ENCODE data around the gene PEPD. TPM values are rescaled to one million over a fixed set of nuclear protein-coding genes. Genes with fewer than 3 reads are reported as not detected.
"Not testable (repeated sequence)": the region's sequence is repeated elsewhere in the genome, so short reads cannot be mapped to it uniquely, and the experiment has no call there.

PEPD gene
- total RNA-seq, 2 experiments from 2014 or later, result 29.3 to 30.6 TPM

DNA sequence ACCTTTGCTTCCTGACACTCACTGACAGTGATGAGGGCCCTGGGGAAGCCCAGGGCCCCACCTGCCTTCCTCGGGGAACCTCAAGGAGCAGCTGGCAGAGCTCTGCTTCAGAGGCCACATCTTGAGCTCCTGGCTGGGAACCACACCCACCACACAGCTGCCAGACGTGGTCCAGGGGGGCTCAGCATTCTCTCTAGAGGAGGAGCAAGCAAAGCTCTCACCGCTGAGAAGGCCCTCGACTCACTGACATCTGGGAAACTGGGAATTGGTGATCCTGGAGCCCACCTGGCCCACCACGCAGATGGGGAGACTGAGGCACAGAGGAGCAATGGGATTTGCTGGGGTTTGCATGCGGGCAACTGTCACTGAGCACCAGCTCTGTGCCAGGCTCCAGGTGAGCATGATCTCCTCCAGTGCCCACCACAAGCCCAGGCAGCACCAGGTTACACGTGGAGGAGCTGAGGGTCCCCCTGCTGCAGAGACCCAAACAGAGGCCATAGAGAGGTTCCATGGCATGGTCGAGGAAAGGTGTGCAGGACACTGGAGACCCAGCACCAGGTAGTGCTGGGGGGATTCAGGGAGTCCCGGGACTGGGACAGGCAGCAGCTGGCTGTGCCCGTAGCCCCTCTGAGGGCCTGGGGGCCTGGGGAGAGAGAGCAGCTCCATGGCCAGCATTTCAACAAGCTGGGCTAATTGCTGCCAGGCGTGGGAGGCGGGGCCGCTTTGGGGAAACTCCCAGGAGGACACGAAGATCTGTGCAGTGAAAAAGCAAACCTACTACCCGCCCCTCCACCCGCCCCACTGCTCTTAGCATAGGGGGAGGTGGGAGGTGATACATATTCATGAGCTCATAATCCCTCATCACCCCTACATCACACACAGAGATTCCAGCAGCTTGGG, 33.4 kb downstream of the PEPD start:
- ChIA-PET POLR2A (no interaction called here), CTCF (no interaction called here)
- intact Hi-C loops (cut with micrococcal nuclease), result no loop called here
- peaks cover 15% of the 10 kb centered on the region for H3K9me3 Mint-ChIP-seq
- no peak for DNase-seq
- no peaks in the 10 kb centered on the region for H3K4me1 Mint-ChIP-seq (ENCODE audit: low read depth)
- no peaks in the 10 kb centered on the region for H3K27me3 Mint-ChIP-seq
- peaks cover 21% of the 10 kb centered on the region for H3K36me3 Mint-ChIP-seq
- no peak overlapping the region for H3K27ac Mint-ChIP-seq
- no peak overlapping the region for H3K4me3 Mint-ChIP-seq

DNA sequence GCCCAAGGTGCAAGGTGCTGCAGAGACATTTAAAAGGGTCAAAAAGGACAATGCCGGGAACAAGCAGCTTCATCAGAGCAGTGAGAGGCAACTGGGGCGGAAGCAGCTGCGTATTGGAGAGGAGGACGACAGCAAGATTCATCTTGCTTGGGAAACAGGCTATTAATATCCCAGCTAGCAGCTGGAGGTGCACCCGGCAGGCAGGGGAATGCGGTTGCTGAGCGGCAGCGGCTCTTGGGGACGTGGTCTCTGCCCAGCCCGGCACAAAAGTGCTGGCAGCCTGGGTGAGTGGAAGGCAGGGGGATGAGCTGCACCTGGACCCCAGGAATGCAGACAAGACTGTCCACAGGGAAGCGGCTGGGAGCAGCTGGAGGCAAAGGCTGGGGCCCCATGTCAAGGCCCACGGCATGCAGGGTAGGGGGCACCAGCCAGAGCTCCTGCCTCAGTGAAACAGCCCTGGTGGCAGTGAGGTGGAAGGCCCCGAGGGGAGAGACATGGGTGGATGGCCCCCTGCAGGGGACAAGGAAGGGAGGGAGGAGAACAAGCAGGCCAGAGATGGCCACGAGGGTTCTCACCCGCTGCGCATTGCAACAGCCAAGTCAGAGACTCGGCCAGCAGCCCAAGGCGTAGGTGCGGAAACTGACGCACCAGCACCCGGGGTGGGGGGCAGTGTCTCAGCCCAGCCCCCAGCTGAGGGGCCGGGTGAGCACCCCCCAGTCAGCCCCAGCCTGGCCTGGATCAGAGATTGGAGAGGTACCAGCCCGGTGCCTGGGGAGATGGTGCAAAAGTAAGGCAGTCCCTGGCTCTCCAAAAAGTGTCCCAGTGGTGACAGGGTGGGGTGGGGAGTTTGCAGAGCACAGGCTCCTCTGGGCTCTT, 34.4 kb downstream of the PEPD start:
- intact Hi-C loops (cut with micrococcal nuclease), result no loop called here
- H3K4me3 Mint-ChIP-seq, result no peak overlapping the region
- POLR2A ChIA-PET, result no interaction called here
- H3K9me3 Mint-ChIP-seq, result peaks cover 24% of the 10 kb centered on the region
- no peak for DNase-seq
- H3K27ac Mint-ChIP-seq, result no peak overlapping the region
- CTCF ChIA-PET, result no interaction called here
- no peaks in the 10 kb centered on the region for H3K27me3 Mint-ChIP-seq
- peaks cover 31% of the 10 kb centered on the region for H3K36me3 Mint-ChIP-seq
- H3K4me1 Mint-ChIP-seq (ENCODE audit: low read depth), result no peaks in the 10 kb centered on the region

- H3K4me3 Mint-ChIP-seq, result no peak overlapping the region
- ChIA-PET CTCF (no interaction called here), POLR2A (no interaction called here)
- peaks cover 35% of the 10 kb centered on the region for H3K36me3 Mint-ChIP-seq
- no peak for DNase-seq
- H3K9me3 Mint-ChIP-seq, result peaks cover 24% of the 10 kb centered on the region
- no peak overlapping the region for H3K27ac Mint-ChIP-seq
- H3K27me3 Mint-ChIP-seq, result no peaks in the 10 kb centered on the region
- intact Hi-C loops (cut with micrococcal nuclease), result no loop called here
- no peaks in the 10 kb centered on the region for H3K4me1 Mint-ChIP-seq (ENCODE audit: low read depth)
Observed at GRCh38 chr19:33486407-33486806, 35.2 kb downstream of the PEPD start.

DNA sequence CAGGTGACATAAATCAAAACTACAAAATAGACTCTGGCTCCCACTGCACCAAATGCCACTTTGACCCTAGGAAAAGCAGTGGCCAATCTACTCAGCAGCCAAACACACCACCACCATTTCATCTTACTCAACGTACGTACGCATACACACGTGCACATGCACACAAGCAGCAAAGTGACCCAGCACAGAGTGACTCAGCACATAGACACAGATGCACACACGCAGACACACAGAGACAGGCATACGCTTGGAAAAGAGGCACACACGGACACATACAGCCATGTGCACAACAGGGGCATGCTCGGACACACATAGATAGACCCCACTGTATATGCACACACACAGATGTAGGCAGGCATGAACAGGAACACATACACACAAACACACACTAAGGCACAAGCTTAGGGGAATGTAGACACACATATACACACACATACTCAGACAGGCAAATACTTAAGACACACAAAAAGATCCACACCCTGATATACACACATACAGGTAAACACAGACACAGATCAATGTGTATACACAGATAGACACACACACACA, 37.3 kb downstream of the PEPD start:
- no peaks in the 10 kb centered on the region for H3K27me3 Mint-ChIP-seq
- no peaks in the 10 kb centered on the region for H3K4me1 Mint-ChIP-seq (ENCODE audit: low read depth)
- CTCF ChIA-PET, result no interaction called here
- H3K9me3 Mint-ChIP-seq, result peaks cover 35% of the 10 kb centered on the region
- H3K36me3 Mint-ChIP-seq, result peaks cover 48% of the 10 kb centered on the region
- intact Hi-C loops (cut with micrococcal nuclease), result no loop called here
- no peak for DNase-seq
- no peak overlapping the region for H3K4me3 Mint-ChIP-seq
- POLR2A ChIA-PET, result no interaction called here
- H3K27ac Mint-ChIP-seq, result no peak overlapping the region

DNA sequence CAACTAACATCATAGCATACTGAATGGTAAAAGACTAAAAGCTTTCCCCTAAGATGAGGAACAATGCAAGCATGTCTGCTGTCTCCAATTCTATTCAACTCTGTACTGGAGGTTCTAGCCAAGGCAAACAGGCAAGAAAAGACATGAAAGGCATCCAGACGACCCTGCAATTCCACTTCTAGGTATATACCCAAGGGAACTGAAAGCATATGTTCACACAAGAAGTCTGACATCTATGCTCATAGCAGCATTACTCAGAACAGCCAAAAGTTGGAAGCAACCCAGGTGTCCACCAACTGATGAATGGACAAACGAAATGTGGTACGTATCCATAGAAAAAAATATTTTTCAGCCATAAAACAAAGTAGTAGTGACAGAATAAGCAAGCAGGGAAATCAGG, 39.1 kb downstream of the PEPD start:
- DNase-seq, result no peak
- Mint-ChIP-seq H3K4me1 (ENCODE audit: low read depth) (no peaks in the 10 kb centered on the region), H3K9me3 (peaks cover 35% of the 10 kb centered on the region), H3K36me3 (peaks cover 63% of the 10 kb centered on the region), H3K27me3 (no peaks in the 10 kb centered on the region), H3K4me3 (no peak overlapping the region), H3K27ac (no peak overlapping the region)
- CTCF ChIA-PET, result no interaction called here
- POLR2A ChIA-PET, result no interaction called here
- intact Hi-C loops (cut with micrococcal nuclease), result no loop called here

GRCh38 chr19:33481863-33482262, 39.7 kb downstream of the PEPD start:
- Mint-ChIP-seq H3K27ac (no peak overlapping the region), H3K4me1 (ENCODE audit: low read depth) (no peaks in the 10 kb centered on the region), H3K27me3 (no peaks in the 10 kb centered on the region), H3K36me3 (peaks cover 68% of the 10 kb centered on the region), H3K9me3 (peaks cover 35% of the 10 kb centered on the region), H3K4me3 (no peak overlapping the region)
- CTCF ChIA-PET, result no interaction called here
- no peak for DNase-seq
- POLR2A ChIA-PET, result no interaction called here
- intact Hi-C loops (cut with micrococcal nuclease), result no loop called here

DNA sequence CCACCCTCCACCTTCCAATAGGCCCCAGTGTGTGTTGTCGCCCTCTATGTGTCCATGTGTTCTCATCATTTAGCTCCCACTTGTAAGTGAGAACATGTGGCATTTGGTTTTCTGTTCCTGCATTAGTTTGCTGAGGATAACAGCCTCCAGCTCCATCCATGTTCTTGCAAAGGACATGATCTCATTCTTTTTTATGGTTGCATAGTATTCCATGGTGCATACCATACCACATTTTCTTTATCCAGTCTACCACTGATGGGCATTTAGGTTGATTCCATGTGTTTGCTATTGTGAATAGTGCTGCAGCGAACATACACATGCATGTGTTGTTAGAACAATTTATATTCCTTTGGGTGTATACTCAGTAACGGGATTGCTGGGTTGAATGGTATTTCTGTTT, 42.0 kb downstream of the PEPD start:
- Mint-ChIP-seq H3K9me3 (peaks cover 34% of the 10 kb centered on the region), H3K36me3 (peaks cover 59% of the 10 kb centered on the region)
- POLR2A ChIA-PET; H3K27ac Mint-ChIP-seq; H3K4me3 Mint-ChIP-seq; DNase-seq; H3K27me3 Mint-ChIP-seq; intact Hi-C loops (cut with micrococcal nuclease); CTCF ChIA-PET; H3K4me1 Mint-ChIP-seq (ENCODE audit: low read depth): not testable (repeated sequence)

GRCh38 chr19:33477781-33478180, 43.8 kb downstream of the PEPD start:
- Mint-ChIP-seq H3K4me3 (no peak overlapping the region), H3K36me3 (peaks cover 49% of the 10 kb centered on the region), H3K27ac (no peak overlapping the region), H3K4me1 (ENCODE audit: low read depth) (no peaks in the 10 kb centered on the region), H3K9me3 (peaks cover 16% of the 10 kb centered on the region), H3K27me3 (no peaks in the 10 kb centered on the region)
- CTCF ChIA-PET, result no interaction called here
- POLR2A ChIA-PET, result no interaction called here
- DNase-seq, result no peak
- intact Hi-C loops (cut with micrococcal nuclease), result no loop called here

GRCh38 chr19:33476151-33476707, 45.4 kb downstream of the PEPD start:
- Mint-ChIP-seq H3K27ac (no peak overlapping the region), H3K4me3 (no peak overlapping the region), H3K36me3 (peaks cover 39% of the 10 kb centered on the region), H3K4me1 (ENCODE audit: low read depth) (no peaks in the 10 kb centered on the region), H3K27me3 (no peaks in the 10 kb centered on the region), H3K9me3 (peaks cover 11% of the 10 kb centered on the region)
- intact Hi-C loops (cut with micrococcal nuclease), result no loop called here
- ChIA-PET CTCF (no interaction called here), POLR2A (no interaction called here)
- no peak for DNase-seq

DNA sequence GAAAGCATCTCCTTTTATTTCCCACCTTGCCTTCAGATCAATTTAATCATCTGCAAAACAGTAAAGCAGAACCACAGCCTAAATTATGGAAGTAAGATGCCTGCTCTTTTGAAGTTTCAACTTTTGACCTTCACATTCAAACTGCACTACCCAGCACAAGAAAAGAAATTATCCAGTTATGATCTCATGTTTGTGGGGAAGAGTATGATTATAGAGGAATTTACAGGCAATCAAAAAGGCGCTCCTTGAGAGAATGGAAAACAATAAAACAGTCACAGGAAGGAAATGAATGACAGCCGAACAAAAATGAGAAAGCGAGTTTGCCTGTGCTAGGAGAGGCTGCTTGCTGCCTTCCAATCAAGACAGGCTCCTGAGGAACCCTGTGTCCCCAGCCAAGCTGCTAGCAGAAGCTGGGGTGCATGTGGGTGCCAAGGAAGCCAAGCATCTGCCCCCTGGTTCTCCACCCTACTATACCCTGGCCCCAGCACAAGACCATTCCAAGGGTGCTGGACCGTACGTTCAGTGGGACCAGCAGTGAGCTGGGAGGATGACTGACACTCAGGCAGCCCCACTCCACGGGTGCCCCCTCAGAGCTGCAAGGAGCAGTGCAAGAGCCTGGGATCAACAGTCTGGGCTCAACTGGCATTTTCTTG, 47.8 kb downstream of the PEPD start:
- ChIA-PET CTCF (no interaction called here), POLR2A (no interaction called here)
- no peaks in the 10 kb centered on the region for H3K27me3 Mint-ChIP-seq
- no peak overlapping the region for H3K4me3 Mint-ChIP-seq
- H3K27ac Mint-ChIP-seq, result no peak overlapping the region
- no peak for DNase-seq
- intact Hi-C loops (cut with micrococcal nuclease), result no loop called here
- no peaks in the 10 kb centered on the region for H3K4me1 Mint-ChIP-seq (ENCODE audit: low read depth)
- peaks cover 23% of the 10 kb centered on the region for H3K36me3 Mint-ChIP-seq
- H3K9me3 Mint-ChIP-seq, result no peaks in the 10 kb centered on the region

- DNase-seq, result no peak
- Mint-ChIP-seq H3K4me3 (no peak overlapping the region), H3K4me1 (ENCODE audit: low read depth) (no peaks in the 10 kb centered on the region), H3K36me3 (peaks cover 15% of the 10 kb centered on the region), H3K27ac (no peak overlapping the region), H3K9me3 (no peaks in the 10 kb centered on the region), H3K27me3 (no peaks in the 10 kb centered on the region)
- POLR2A ChIA-PET, result no interaction called here
- intact Hi-C loops (cut with micrococcal nuclease), result no loop called here
- CTCF ChIA-PET, result no interaction called here
Observed at GRCh38 chr19:33472691-33473652, 48.6 kb downstream of the PEPD start.
